HepG2 (cell line): ENCODE data around the gene MORN5. TPM values are rescaled to one million over a fixed set of nuclear protein-coding genes. Genes with fewer than 3 reads are reported as not detected.

ENCODE experiments used
- ATAC-seq: fragments of 200-7000 bp; cut with Tn5 transposase; 3 replicates; pipeline ENCODE4 v1.9.1; 2020; ENCODE audit warnings: mild to moderate bottlenecking, moderate library complexity
- BruUV-seq: library from RNA; stranded (reverse); fragments of 400-500 nt; replicated peaks from 2 replicates; lab custom pipeline; 2021; lab: Mats Ljungman, UMichigan
- CTCF ChIA-PET: fragments of 300-600 bp; formaldehyde crosslinking; extraction: SDS; loops from one replicate; lab custom pipeline; 2021; ENCODE audit warnings: low total read pairs, inconsistent platforms, low intra/inter-chr PET ratio; lab: Yijun Ruan, JAX
- POLR2A ChIA-PET: fragments of 350-600 bp; sonication (Branson Sonifier 250); formaldehyde crosslinking; loops from one replicate; lab custom pipeline; 2020; ENCODE audit warnings: antibody characterized with exemption, inconsistent platforms; lab: Yijun Ruan, JAX
- DNase-seq: peaks from one replicate; pipeline ENCODE4 v3.0.0-alpha.2; 2015; ENCODE audit warnings: low spot score
- FAIRE-seq: peaks from 3 replicates; lab custom pipeline; 2011; peaks lifted over from hg19 to GRCh38; lab: Jason Lieb, UNC
- H2AFZ ChIP-seq: one replicate; pipeline ENCODE4 v1.6.1; 2011; ENCODE audit warnings: low read length, inconsistent platforms
- H3K27ac ChIP-seq: fragments of 300-600 bp; 3 replicates; pipeline ENCODE4 v1.8.0; 2011; ENCODE audit warnings: mixed run types, mild to moderate bottlenecking, mixed read lengths, low read length, inconsistent platforms; ENCODE audit not compliant: insufficient read depth; ENCODE audit errors: extremely low read length
- H3K27me3 ChIP-seq, 2 experiments: fragments of 200-600 bp in 1 of 2; 2 replicates in 1 of 2; 3 replicates in 1 of 2; pipeline versions ENCODE4 v1.6.0 to v1.8.0; 2011; ENCODE audit warnings: low read length in 2 of 2, mild to moderate bottlenecking in 2 of 2, moderate library complexity in 2 of 2, inconsistent platforms in 1 of 2; ENCODE audit not compliant: insufficient read depth in 2 of 2, control insufficient read depth in 1 of 2
- H3K36me3 ChIP-seq, 2 experiments: fragments of 200-600 bp in 1 of 2; replicated peaks in 1 of 2; 2 replicates in 1 of 2; 3 replicates in 1 of 2; pipeline versions ENCODE4 v1.5.1 to v1.8.0; 2011; ENCODE audit warnings: low read length in 2 of 2, inconsistent platforms in 1 of 2; ENCODE audit not compliant: insufficient read depth in 2 of 2, control insufficient read depth in 1 of 2
- H3K4me1 ChIP-seq: 2 replicates; pipeline ENCODE4 v1.5.1; 2012; ENCODE audit warnings: low read length, inconsistent platforms; ENCODE audit not compliant: insufficient read depth
- H3K4me2 ChIP-seq: 2 replicates; pipeline ENCODE4 v1.6.0; 2011; ENCODE audit warnings: low read depth, low read length, inconsistent platforms
- H3K4me3 ChIP-seq, 3 experiments: fragments of 200-600 bp in 1 of 3; sonication (generic), shearing (Covaris generic) in 1 of 3; replicated peaks in 1 of 3; 2 replicates each; pipeline ENCODE4 v1.5.1; 2011 to 2016; ENCODE audit warnings: low read length in 3 of 3, inconsistent platforms in 2 of 3, low read depth in 2 of 3, mild to moderate bottlenecking in 2 of 3, control low read depth in 1 of 3, mixed read lengths in 1 of 3; ENCODE audit not compliant: insufficient read depth in 1 of 3
- H3K79me2 ChIP-seq: one replicate; pipeline ENCODE4 v1.6.1; 2011; ENCODE audit warnings: low read length, inconsistent platforms; ENCODE audit not compliant: insufficient read depth
- H3K9ac ChIP-seq: 2 replicates; pipeline ENCODE4 v1.6.0; 2011; ENCODE audit warnings: mild to moderate bottlenecking, low read depth, low read length, inconsistent platforms; ENCODE audit not compliant: insufficient read depth
- H3K9me3 ChIP-seq: 2 replicates; pipeline ENCODE4 v1.5.1; 2012; ENCODE audit warnings: mild to moderate bottlenecking, low read length
- H4K20me1 ChIP-seq: 2 replicates; pipeline ENCODE4 v1.6.0; 2011; ENCODE audit warnings: inconsistent platforms, mild to moderate bottlenecking, low read length, moderate library complexity; ENCODE audit not compliant: insufficient read depth
- ARID5B ChIP-seq: IDR thresholded peaks from 2 replicates; pipeline ENCODE4 v1.4.0; 2020; ENCODE audit warnings: mild to moderate bottlenecking, missing genetic modification reagents
- FOSL1 ChIP-seq: sonication (generic); formaldehyde crosslinking; IDR thresholded peaks from 2 replicates; pipeline ENCODE4 v1.9.0; 2021; ENCODE audit warnings: missing genetic modification reagents, borderline replicate concordance
- NR2C2 ChIP-seq: sonication (generic); formaldehyde crosslinking; IDR thresholded peaks from 2 replicates; pipeline ENCODE4 v1.4.0; 2020; ENCODE audit warnings: missing genetic modification reagents, mild to moderate bottlenecking, moderate library complexity, borderline replicate concordance
- PCBP1 ChIP-seq: fragments of 200-400 bp; formaldehyde crosslinking; IDR thresholded peaks from 2 replicates; pipeline ENCODE4 v1.6.1; 2017; ENCODE audit warnings: mild to moderate bottlenecking, low read depth, low read length, borderline replicate concordance
- RBAK ChIP-seq: sonication (generic); formaldehyde crosslinking; IDR thresholded peaks from 2 replicates; pipeline ENCODE4 v1.5.1; 2020; ENCODE audit warnings: mild to moderate bottlenecking, missing genetic modification reagents
- RORA ChIP-seq: sonication (generic); formaldehyde crosslinking; IDR thresholded peaks from 2 replicates; pipeline ENCODE4 v1.5.0; 2020; ENCODE audit warnings: mild to moderate bottlenecking, missing genetic modification reagents, moderate library complexity
- ZNF615 ChIP-seq: sonication (generic); formaldehyde crosslinking; IDR thresholded peaks from 2 replicates; pipeline ENCODE4 v1.5.0; 2020; ENCODE audit warnings: mild to moderate bottlenecking, missing genetic modification reagents, borderline replicate concordance
- ZNF776 ChIP-seq: sonication (generic); formaldehyde crosslinking; IDR thresholded peaks from 2 replicates; pipeline ENCODE4 v1.4.0; 2020; ENCODE audit warnings: mild to moderate bottlenecking, missing genetic modification reagents
- ZNF83 ChIP-seq: sonication (generic); formaldehyde crosslinking; IDR thresholded peaks from 2 replicates; pipeline ENCODE4 v1.4.0; 2020; ENCODE audit warnings: missing genetic modification reagents, mild to moderate bottlenecking, borderline replicate concordance
- WGBS: methylation state at CpG from one replicate; pipeline ENCODE4 v1.1.6; 2017; ENCODE audit warnings: low lambda C conversion rate; 5-methylcytosine and 5-hydroxymethylcytosine counted together
- in situ Hi-C: cut with HindIII; loops from 2 replicates; pipeline ENCODE4 v1.10.0; 2017; ENCODE audit warnings: low pct_unique_long_range_greater_than_20kb; ENCODE audit not compliant: extremely low pct_ligation_motif_present
- intact Hi-C: fragments of 100-400 bp; cut with micrococcal nuclease; formaldehyde crosslinking; loops from one replicate; pipeline ENCODE4 v1.10.0; 2022; ENCODE audit not compliant: unreplicated experiment
- polyA plus RNA-seq, 8 experiments: library from polyadenylated mRNA; depleted of rRNA in 3 of 8; stranded (reverse) in 7 of 8; unstranded in 1 of 8; fragments of >200 nt; fragmentation: Illumina TruSeq in 4 of 8; extraction: Trizol in 4 of 8; gene quantifications; 2 replicates each; pipeline versions ENCODE4 v1.2.1 to v1.2.3, GENCODE V29; 2011 to 2016; ENCODE audit warnings: low read depth in 4 of 8, missing spikeins in 1 of 8, mixed read lengths in 1 of 8; ENCODE audit not compliant: insufficient read depth in 1 of 8
- total RNA-seq, 5 experiments: library from RNA; depleted of rRNA; stranded (reverse); fragments of >200 nt; fragmentation: Illumina TruSeq; extraction: Trizol; gene quantifications; 2 replicates each; pipeline ENCODE4 v1.2.3, GENCODE V29; 2016; ENCODE audit warnings: low read depth in 1 of 5
- TF ChIP-seq, protein P1 (sequence below): IDR thresholded peaks from 2 replicates; pipeline ENCODE4 v1.6.1; 2016
- TF ChIP-seq, protein P2 (sequence below): sonication (generic); formaldehyde crosslinking; IDR thresholded peaks from 2 replicates; pipeline ENCODE4 v1.4.0; 2020; ENCODE audit warnings: missing genetic modification reagents, borderline replicate concordance
- TF ChIP-seq, protein P3 (sequence below): sonication (generic); formaldehyde crosslinking; IDR thresholded peaks from 2 replicates; pipeline ENCODE4 v1.4.0; 2020; ENCODE audit warnings: mild to moderate bottlenecking, low read depth, missing genetic modification reagents

MORN5 gene
- total and polyA plus RNA-seq, 2 of the 13 experiments (the other 11 are each of a cell fraction or from before 2014, with no cell fraction given) = not detected

GRCh38 chr9:122202111-122202510 is 42.4 kb downstream of the MORN5 start:
- no peaks in the 10 kb centered on the region for H3K9me3 ChIP-seq
- ChIA-PET CTCF (no interaction called here), POLR2A (no interaction called here)
- peaks cover 16% of the 10 kb centered on the region for H3K4me1 ChIP-seq
- H3K4me3 ChIP-seq = no peak overlapping the region
- TF ChIP-seq PCBP1 = no peak
- TF ChIP-seq RBAK = no peak
- TF ChIP-seq, protein P1, sequence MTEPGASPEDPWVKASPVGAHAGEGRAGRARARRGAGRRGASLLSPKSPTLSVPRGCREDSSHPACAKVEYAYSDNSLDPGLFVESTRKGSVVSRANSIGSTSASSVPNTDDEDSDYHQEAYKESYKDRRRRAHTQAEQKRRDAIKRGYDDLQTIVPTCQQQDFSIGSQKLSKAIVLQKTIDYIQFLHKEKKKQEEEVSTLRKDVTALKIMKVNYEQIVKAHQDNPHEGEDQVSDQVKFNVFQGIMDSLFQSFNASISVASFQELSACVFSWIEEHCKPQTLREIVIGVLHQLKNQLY (CRISPR knock-in tag) = no peak
- TF ChIP-seq, protein P2, sequence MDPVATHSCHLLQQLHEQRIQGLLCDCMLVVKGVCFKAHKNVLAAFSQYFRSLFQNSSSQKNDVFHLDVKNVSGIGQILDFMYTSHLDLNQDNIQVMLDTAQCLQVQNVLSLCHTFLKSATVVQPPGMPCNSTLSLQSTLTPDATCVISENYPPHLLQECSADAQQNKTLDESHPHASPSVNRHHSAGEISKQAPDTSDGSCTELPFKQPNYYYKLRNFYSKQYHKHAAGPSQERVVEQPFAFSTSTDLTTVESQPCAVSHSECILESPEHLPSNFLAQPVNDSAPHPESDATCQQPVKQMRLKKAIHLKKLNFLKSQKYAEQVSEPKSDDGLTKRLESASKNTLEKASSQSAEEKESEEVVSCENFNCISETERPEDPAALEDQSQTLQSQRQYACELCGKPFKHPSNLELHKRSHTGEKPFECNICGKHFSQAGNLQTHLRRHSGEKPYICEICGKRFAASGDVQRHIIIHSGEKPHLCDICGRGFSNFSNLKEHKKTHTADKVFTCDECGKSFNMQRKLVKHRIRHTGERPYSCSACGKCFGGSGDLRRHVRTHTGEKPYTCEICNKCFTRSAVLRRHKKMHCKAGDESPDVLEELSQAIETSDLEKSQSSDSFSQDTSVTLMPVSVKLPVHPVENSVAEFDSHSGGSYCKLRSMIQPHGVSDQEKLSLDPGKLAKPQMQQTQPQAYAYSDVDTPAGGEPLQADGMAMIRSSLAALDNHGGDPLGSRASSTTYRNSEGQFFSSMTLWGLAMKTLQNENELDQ (CRISPR knock-in tag) = no peak
- TF ChIP-seq FOSL1 (CRISPR knock-in tag) = no peak
- no peak for TF ChIP-seq RORA (CRISPR knock-in tag)
- TF ChIP-seq NR2C2 (CRISPR knock-in tag) = no peak
- no peak for TF ChIP-seq ZNF615 (CRISPR knock-in tag)
- TF ChIP-seq, protein P3, sequence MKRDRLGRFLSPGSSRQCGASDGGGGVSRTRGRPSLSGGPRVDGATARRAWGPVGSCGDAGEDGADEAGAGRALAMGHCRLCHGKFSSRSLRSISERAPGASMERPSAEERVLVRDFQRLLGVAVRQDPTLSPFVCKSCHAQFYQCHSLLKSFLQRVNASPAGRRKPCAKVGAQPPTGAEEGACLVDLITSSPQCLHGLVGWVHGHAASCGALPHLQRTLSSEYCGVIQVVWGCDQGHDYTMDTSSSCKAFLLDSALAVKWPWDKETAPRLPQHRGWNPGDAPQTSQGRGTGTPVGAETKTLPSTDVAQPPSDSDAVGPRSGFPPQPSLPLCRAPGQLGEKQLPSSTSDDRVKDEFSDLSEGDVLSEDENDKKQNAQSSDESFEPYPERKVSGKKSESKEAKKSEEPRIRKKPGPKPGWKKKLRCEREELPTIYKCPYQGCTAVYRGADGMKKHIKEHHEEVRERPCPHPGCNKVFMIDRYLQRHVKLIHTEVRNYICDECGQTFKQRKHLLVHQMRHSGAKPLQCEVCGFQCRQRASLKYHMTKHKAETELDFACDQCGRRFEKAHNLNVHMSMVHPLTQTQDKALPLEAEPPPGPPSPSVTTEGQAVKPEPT (CRISPR knock-in tag) = no peak
- no peak for TF ChIP-seq ZNF83 (CRISPR knock-in tag)
- no peak for TF ChIP-seq ZNF776 (CRISPR knock-in tag)
- TF ChIP-seq ARID5B (CRISPR knock-in tag) = no peak
- TF ChIP-seq, all 625 proteins: peak for 0
- no peaks in the 10 kb centered on the region for H3K79me2 ChIP-seq
- in situ Hi-C loops (loop anchor here (5.0 kb wide), 1 partner anchor 60 kb away; no protein-coding TSS in a partner anchor), intact Hi-C loops (no loop called here)
- no peak for ATAC-seq
- FAIRE-seq = no peak
- no peak for DNase-seq
- H3K27me3 ChIP-seq = no peaks in the 10 kb centered on the region
- 59% methylated on average over 3 of the region's 3 CpGs for WGBS
- no peak overlapping the region for H3K4me2 ChIP-seq
- H3K9ac ChIP-seq = no peak overlapping the region
- H4K20me1 ChIP-seq = no peaks in the 10 kb centered on the region
- H3K27ac ChIP-seq = no peak overlapping the region
- BruUV-seq = no TSS peak
- no peaks in the 10 kb centered on the region for H3K36me3 ChIP-seq
- no peak overlapping the region for H2AFZ ChIP-seq
